CD4-positive, alpha-beta T cell (primary cell): ENCODE measurements around the gene MAGI1. TPM values are rescaled to one million over a fixed set of nuclear protein-coding genes. Genes with fewer than 3 reads are reported as not detected.

Source experiments
- ATAC-seq: fragments of 200-7000 bp; cut with Tn5 transposase; one replicate; pipeline ENCODE4 v1.10.0; 2022; ENCODE audit warnings: mild to moderate bottlenecking; ENCODE audit not compliant: poor library complexity
- CTCF ChIA-PET: fragments of 350-600 bp; sonication (Branson Sonifier 250); formaldehyde crosslinking; loops from one replicate; lab custom pipeline; 2021; ENCODE audit warnings: antibody characterized with exemption, inconsistent platforms; lab: Charles Lee
- POLR2A ChIA-PET: fragments of 350-600 bp; sonication (Branson Sonifier 250); formaldehyde crosslinking; loops from one replicate; lab custom pipeline; 2021; ENCODE audit warnings: antibody characterized with exemption, inconsistent platforms; lab: Charles Lee
- DNase-seq, 14 experiments: peaks; one replicate each; pipeline ENCODE4 v3.0.0-alpha.2; 2013 to 2020; ENCODE audit warnings: mixed read lengths in 2 of 14
- H3K27ac ChIP-seq, 2 donors: one replicate each; pipeline versions ENCODE4 v1.5.1 to v1.7.0; 2013; ENCODE audit warnings: low read length in 2 of 2, low read depth in 1 of 2, mild to moderate bottlenecking in 1 of 2
- H3K27me3 ChIP-seq, 2 experiments: 1 replicate in 1 of 2; 2 replicates in 1 of 2; pipeline versions ENCODE4 v1.6.1 to v1.7.0; 2013; ENCODE audit warnings: low read length in 2 of 2, control low read depth in 1 of 2, mild to moderate bottlenecking in 1 of 2, moderate library complexity in 1 of 2; ENCODE audit not compliant: insufficient read depth in 2 of 2, control insufficient read depth in 1 of 2
- H3K36me3 ChIP-seq: one replicate; pipeline ENCODE4 v1.6.1; 2013; ENCODE audit warnings: low read length, control low read depth; ENCODE audit not compliant: insufficient read depth
- H3K4me1 ChIP-seq: one replicate; pipeline ENCODE4 v1.6.1; 2013; ENCODE audit warnings: low read length, control low read depth; ENCODE audit not compliant: insufficient read depth
- H3K4me3 ChIP-seq: one replicate; pipeline ENCODE4 v1.5.1; 2013; ENCODE audit warnings: mild to moderate bottlenecking, low read length, moderate library complexity
- H3K9me3 ChIP-seq, 2 experiments: 1 replicate in 1 of 2; 2 replicates in 1 of 2; pipeline versions ENCODE4 v1.6.1 to v1.7.0; 2013; ENCODE audit warnings: low read length in 2 of 2, mild to moderate bottlenecking in 2 of 2, control low read depth in 1 of 2, moderate library complexity in 1 of 2; ENCODE audit not compliant: control insufficient read depth in 1 of 2, insufficient read depth in 1 of 2
- H3K27ac Mint-ChIP-seq: one replicate; pipeline ENCODE4 v1.8.0; 2020; ENCODE audit warnings: mixed read lengths
- H3K27me3 Mint-ChIP-seq: one replicate; pipeline ENCODE4 v1.8.0; 2021; ENCODE audit warnings: mixed read lengths
- H3K36me3 Mint-ChIP-seq: one replicate; pipeline ENCODE4 v1.8.0; 2021; ENCODE audit warnings: low read depth, mixed read lengths
- H3K4me1 Mint-ChIP-seq: one replicate; pipeline ENCODE4 v1.8.0; 2021; ENCODE audit warnings: low read depth, mixed read lengths
- H3K4me3 Mint-ChIP-seq: one replicate; pipeline ENCODE4 v1.8.0; 2020; ENCODE audit warnings: mild to moderate bottlenecking, mixed read lengths
- H3K9me3 Mint-ChIP-seq: one replicate; pipeline ENCODE4 v1.8.0; 2020; ENCODE audit warnings: mixed read lengths
- CTCF ChIP-seq: fragments of 200-600 bp; IDR thresholded peaks from one replicate; pipeline ENCODE4 v1.8.0; 2022; ENCODE audit warnings: antibody characterized with exemption, mild to moderate bottlenecking
- intact Hi-C, 2 experiments: fragments of 100-400 bp; cut with DNase I in 1 of 2; cut with micrococcal nuclease in 1 of 2; formaldehyde crosslinking; loops; one replicate each; pipeline versions ENCODE4 v1.15.1 to v1.9.0; 2023 to 2025; cut with DNase I, micrococcal nuclease
- total RNA-seq, 174 experiments: library from RNA in 2 of 174; stranded (reverse) in 2 of 174; gene quantifications; one replicate each; pipeline ENCODE4 v1.2.3 and lab custom pipeline; 2021 to 2026

Gene MAGI1
- total RNA-seq, 2 experiments from 2014 or later, result not detected

- H3K4me3 Mint-ChIP-seq, result no peak overlapping the region
- TF ChIP-seq CTCF, result no peak
- ChIA-PET POLR2A (no interaction called here), CTCF (interaction anchor here (0.7 kb wide), 1 partner anchor 1839 kb away, joined by 4 read pairs; no protein-coding TSS in a partner anchor)
- no peaks in the 10 kb centered on the region for H3K4me1 Mint-ChIP-seq
- Histone ChIP-seq H3K4me3 (no peak overlapping the region), H3K36me3 (no peaks in the 10 kb centered on the region), H3K27me3 (no peaks in the 10 kb centered on the region), H3K27ac (no peak overlapping the region), H3K9me3 (peaks cover 0 to 8% of the 10 kb centered on the region in 2 experiments), H3K4me1 (no peaks in the 10 kb centered on the region)
- H3K36me3 Mint-ChIP-seq, result no peaks in the 10 kb centered on the region
- peaks cover 10% of the 10 kb centered on the region for H3K9me3 Mint-ChIP-seq
- DNase-seq (no peak), ATAC-seq (no peak)
- peaks cover 3% of the 10 kb centered on the region for H3K27me3 Mint-ChIP-seq
- H3K27ac Mint-ChIP-seq, result no peak overlapping the region
- intact Hi-C loops, result no loop called here
These were observed 546.5 kb downstream of the MAGI1 start for GRCh38 chr3:65492249-65492648.

- H3K4me3 Mint-ChIP-seq, result no peak overlapping the region
- H3K9me3 Mint-ChIP-seq, result peaks cover 6% of the 10 kb centered on the region
- ChIA-PET CTCF (no interaction called here), POLR2A (no interaction called here)
- intact Hi-C loops, result no loop called here
- Histone ChIP-seq H3K4me1 (no peaks in the 10 kb centered on the region), H3K36me3 (no peaks in the 10 kb centered on the region), H3K27ac (no peak overlapping the region), H3K4me3 (no peak overlapping the region), H3K27me3 (no peaks in the 10 kb centered on the region), H3K9me3 (peaks cover 0 to 8% of the 10 kb centered on the region in 2 experiments)
- no peaks in the 10 kb centered on the region for H3K36me3 Mint-ChIP-seq
- no peak for DNase-seq
- no peak for TF ChIP-seq CTCF
- H3K4me1 Mint-ChIP-seq, result no peaks in the 10 kb centered on the region
- ATAC-seq, result no peak
- H3K27me3 Mint-ChIP-seq, result no peaks in the 10 kb centered on the region
- H3K27ac Mint-ChIP-seq, result no peak overlapping the region
These were observed 548.6 kb downstream of the MAGI1 start for GRCh38 chr3:65490114-65490513.

GRCh38 chr3:65489253-65489652 lies 549.5 kb downstream of the MAGI1 start:
- no peaks in the 10 kb centered on the region for H3K27me3 Mint-ChIP-seq
- no peak overlapping the region for H3K27ac Mint-ChIP-seq
- Histone ChIP-seq H3K27ac (no peak overlapping the region), H3K4me1 (no peaks in the 10 kb centered on the region), H3K27me3 (no peaks in the 10 kb centered on the region), H3K4me3 (no peak overlapping the region), H3K9me3 (peaks cover 0 to 8% of the 10 kb centered on the region in 2 experiments), H3K36me3 (no peaks in the 10 kb centered on the region)
- H3K9me3 Mint-ChIP-seq, result peaks cover 3% of the 10 kb centered on the region
- ATAC-seq, result no peak
- POLR2A ChIA-PET, result no interaction called here
- H3K36me3 Mint-ChIP-seq, result no peaks in the 10 kb centered on the region
- H3K4me1 Mint-ChIP-seq, result no peaks in the 10 kb centered on the region
- CTCF ChIA-PET, result no interaction called here
- no peak overlapping the region for H3K4me3 Mint-ChIP-seq
- no peak for DNase-seq
- TF ChIP-seq CTCF, result no peak
- intact Hi-C loops, result no loop called here
